HepG2 (cell line): ENCODE data around the gene NOS1AP. TPM values are rescaled to one million over a fixed set of nuclear protein-coding genes. Genes with fewer than 3 reads are reported as not detected.

ENCODE experiments used
- ARHGAP35 ChIP-seq: sonication (generic); formaldehyde crosslinking; IDR thresholded peaks from 2 replicates; pipeline ENCODE4 v1.9.0; 2022; ENCODE audit warnings: mild to moderate bottlenecking, inconsistent platforms, moderate library complexity, missing genetic modification reagents, borderline replicate concordance
- ATF2 ChIP-seq: sonication (generic); formaldehyde crosslinking; IDR thresholded peaks from 2 replicates; pipeline ENCODE4 v1.4.0; 2020; ENCODE audit warnings: missing genetic modification reagents
- E2F2 ChIP-seq: sonication (generic); formaldehyde crosslinking; IDR thresholded peaks from 2 replicates; pipeline ENCODE4 v1.4.0; 2020; ENCODE audit warnings: missing genetic modification reagents, borderline replicate concordance
- HMG20A ChIP-seq: IDR thresholded peaks from 2 replicates; pipeline ENCODE4 v1.6.1; 2016; ENCODE audit warnings: borderline replicate concordance
- KLF12 ChIP-seq: sonication (generic); formaldehyde crosslinking; IDR thresholded peaks from 2 replicates; pipeline ENCODE4 v1.4.0; 2020; ENCODE audit warnings: missing genetic modification reagents, borderline replicate concordance
- MIER3 ChIP-seq: IDR thresholded peaks from 2 replicates; pipeline ENCODE4 v1.6.1; 2016; ENCODE audit warnings: missing compliant biosample characterization, borderline replicate concordance
- MLLT10 ChIP-seq: sonication (generic); formaldehyde crosslinking; IDR thresholded peaks from 2 replicates; pipeline ENCODE4 v1.4.0; 2020; ENCODE audit warnings: missing genetic modification reagents
- ZBED4 ChIP-seq: sonication (generic); formaldehyde crosslinking; IDR thresholded peaks from 2 replicates; pipeline ENCODE4 v1.4.0; 2020; ENCODE audit warnings: missing genetic modification reagents, borderline replicate concordance
- ZNF10 ChIP-seq: sonication (generic); formaldehyde crosslinking; IDR thresholded peaks from 2 replicates; pipeline ENCODE4 v1.4.0; 2020; ENCODE audit warnings: mild to moderate bottlenecking, low read depth, missing genetic modification reagents, borderline replicate concordance
- ZNF138 ChIP-seq: sonication (generic); formaldehyde crosslinking; IDR thresholded peaks from 2 replicates; pipeline ENCODE4 v1.5.0; 2020; ENCODE audit warnings: mild to moderate bottlenecking, low read depth, missing genetic modification reagents
- ZNF629 ChIP-seq: sonication (generic); formaldehyde crosslinking; conservative IDR thresholded peaks from 2 replicates; pipeline ENCODE4 v1.5.0; 2020; ENCODE audit warnings: missing genetic modification reagents
- ZNF644 ChIP-seq: IDR thresholded peaks from 2 replicates; pipeline ENCODE4 v1.6.1; 2016; ENCODE audit warnings: low read depth
- ZNF678 ChIP-seq: sonication (generic); formaldehyde crosslinking; IDR thresholded peaks from 2 replicates; pipeline ENCODE4 v1.4.0; 2020; ENCODE audit warnings: mild to moderate bottlenecking, missing genetic modification reagents
- polyA plus RNA-seq, 8 experiments: library from polyadenylated mRNA; depleted of rRNA in 3 of 8; stranded (reverse) in 7 of 8; unstranded in 1 of 8; fragments of >200 nt; fragmentation: Illumina TruSeq in 4 of 8; extraction: Trizol in 4 of 8; gene quantifications; 2 replicates each; pipeline versions ENCODE4 v1.2.1 to v1.2.3, GENCODE V29; 2011 to 2016; ENCODE audit warnings: low read depth in 4 of 8, missing spikeins in 1 of 8, mixed read lengths in 1 of 8; ENCODE audit not compliant: insufficient read depth in 1 of 8
- total RNA-seq, 5 experiments: library from RNA; depleted of rRNA; stranded (reverse); fragments of >200 nt; fragmentation: Illumina TruSeq; extraction: Trizol; gene quantifications; 2 replicates each; pipeline ENCODE4 v1.2.3, GENCODE V29; 2016; ENCODE audit warnings: low read depth in 1 of 5
- TF ChIP-seq, protein P1 (sequence below): sonication (generic); formaldehyde crosslinking; IDR thresholded peaks from 2 replicates; pipeline ENCODE4 v1.5.1; 2020; ENCODE audit warnings: mild to moderate bottlenecking, missing genetic modification reagents, moderate library complexity
- TF ChIP-seq, protein P2 (sequence below): IDR thresholded peaks from 2 replicates; pipeline ENCODE4 v1.6.1; 2016; ENCODE audit warnings: low read depth, control low read depth
- TF ChIP-seq, protein P3 (sequence below): fragments of 450-650 bp; IDR thresholded peaks from 2 replicates; pipeline ENCODE4 v1.6.1; 2016

Gene NOS1AP
- total and polyA plus RNA-seq, 2 of the 13 experiments (the other 11 are each of a cell fraction or from before 2014, with no cell fraction given) = 2.0 to 3.3 TPM

- TF ChIP-seq ZNF138 = no peak
- no peak for TF ChIP-seq ZNF629 (CRISPR knock-in tag)
- TF ChIP-seq ZNF644 (CRISPR knock-in tag) = no peak
- TF ChIP-seq KLF12 (CRISPR knock-in tag) = no peak
- no peak for TF ChIP-seq ZNF678
- TF ChIP-seq, protein P1, sequence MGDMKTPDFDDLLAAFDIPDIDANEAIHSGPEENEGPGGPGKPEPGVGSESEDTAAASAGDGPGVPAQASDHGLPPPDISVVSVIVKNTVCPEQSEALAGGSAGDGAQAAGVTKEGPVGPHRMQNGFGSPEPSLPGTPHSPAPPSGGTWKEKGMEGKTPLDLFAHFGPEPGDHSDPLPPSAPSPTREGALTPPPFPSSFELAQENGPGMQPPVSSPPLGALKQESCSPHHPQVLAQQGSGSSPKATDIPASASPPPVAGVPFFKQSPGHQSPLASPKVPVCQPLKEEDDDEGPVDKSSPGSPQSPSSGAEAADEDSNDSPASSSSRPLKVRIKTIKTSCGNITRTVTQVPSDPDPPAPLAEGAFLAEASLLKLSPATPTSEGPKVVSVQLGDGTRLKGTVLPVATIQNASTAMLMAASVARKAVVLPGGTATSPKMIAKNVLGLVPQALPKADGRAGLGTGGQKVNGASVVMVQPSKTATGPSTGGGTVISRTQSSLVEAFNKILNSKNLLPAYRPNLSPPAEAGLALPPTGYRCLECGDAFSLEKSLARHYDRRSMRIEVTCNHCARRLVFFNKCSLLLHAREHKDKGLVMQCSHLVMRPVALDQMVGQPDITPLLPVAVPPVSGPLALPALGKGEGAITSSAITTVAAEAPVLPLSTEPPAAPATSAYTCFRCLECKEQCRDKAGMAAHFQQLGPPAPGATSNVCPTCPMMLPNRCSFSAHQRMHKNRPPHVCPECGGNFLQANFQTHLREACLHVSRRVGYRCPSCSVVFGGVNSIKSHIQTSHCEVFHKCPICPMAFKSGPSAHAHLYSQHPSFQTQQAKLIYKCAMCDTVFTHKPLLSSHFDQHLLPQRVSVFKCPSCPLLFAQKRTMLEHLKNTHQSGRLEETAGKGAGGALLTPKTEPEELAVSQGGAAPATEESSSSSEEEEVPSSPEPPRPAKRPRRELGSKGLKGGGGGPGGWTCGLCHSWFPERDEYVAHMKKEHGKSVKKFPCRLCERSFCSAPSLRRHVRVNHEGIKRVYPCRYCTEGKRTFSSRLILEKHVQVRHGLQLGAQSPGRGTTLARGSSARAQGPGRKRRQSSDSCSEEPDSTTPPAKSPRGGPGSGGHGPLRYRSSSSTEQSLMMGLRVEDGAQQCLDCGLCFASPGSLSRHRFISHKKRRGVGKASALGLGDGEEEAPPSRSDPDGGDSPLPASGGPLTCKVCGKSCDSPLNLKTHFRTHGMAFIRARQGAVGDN (CRISPR knock-in tag) = peak; percentile 25; the same call in 1 of the 2 replicates
- no peak for TF ChIP-seq MIER3
- TF ChIP-seq, protein P2, sequence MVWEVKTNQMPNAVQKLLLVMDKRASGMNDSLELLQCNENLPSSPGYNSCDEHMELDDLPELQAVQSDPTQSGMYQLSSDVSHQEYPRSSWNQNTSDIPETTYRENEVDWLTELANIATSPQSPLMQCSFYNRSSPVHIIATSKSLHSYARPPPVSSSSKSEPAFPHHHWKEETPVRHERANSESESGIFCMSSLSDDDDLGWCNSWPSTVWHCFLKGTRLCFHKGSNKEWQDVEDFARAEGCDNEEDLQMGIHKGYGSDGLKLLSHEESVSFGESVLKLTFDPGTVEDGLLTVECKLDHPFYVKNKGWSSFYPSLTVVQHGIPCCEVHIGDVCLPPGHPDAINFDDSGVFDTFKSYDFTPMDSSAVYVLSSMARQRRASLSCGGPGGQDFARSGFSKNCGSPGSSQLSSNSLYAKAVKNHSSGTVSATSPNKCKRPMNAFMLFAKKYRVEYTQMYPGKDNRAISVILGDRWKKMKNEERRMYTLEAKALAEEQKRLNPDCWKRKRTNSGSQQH (CRISPR knock-in tag) = no peak
- TF ChIP-seq ARHGAP35 = no peak
- TF ChIP-seq HMG20A (CRISPR knock-in tag) = no peak
- no peak for TF ChIP-seq E2F2 (CRISPR knock-in tag)
- TF ChIP-seq MLLT10 = no peak
- no peak for TF ChIP-seq ATF2 (CRISPR knock-in tag)
- TF ChIP-seq ZBED4 = no peak
- TF ChIP-seq, protein P3, sequence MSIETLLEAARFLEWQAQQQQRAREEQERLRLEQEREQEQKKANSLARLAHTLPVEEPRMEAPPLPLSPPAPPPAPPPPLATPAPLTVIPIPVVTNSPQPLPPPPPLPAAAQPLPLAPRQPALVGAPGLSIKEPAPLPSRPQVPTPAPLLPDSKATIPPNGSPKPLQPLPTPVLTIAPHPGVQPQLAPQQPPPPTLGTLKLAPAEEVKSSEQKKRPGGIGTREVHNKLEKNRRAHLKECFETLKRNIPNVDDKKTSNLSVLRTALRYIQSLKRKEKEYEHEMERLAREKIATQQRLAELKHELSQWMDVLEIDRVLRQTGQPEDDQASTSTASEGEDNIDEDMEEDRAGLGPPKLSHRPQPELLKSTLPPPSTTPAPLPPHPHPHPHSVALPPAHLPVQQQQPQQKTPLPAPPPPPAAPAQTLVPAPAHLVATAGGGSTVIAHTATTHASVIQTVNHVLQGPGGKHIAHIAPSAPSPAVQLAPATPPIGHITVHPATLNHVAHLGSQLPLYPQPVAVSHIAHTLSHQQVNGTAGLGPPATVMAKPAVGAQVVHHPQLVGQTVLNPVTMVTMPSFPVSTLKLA = 0 out of 2 replicates have a peak, but pooled peaks have one; percentile 6
- no peak for TF ChIP-seq ZNF10 (CRISPR knock-in tag)
These were observed 34.2 kb upstream of the NOS1AP start (continued) for GRCh38 chr1:162035241-162035640.
